ENCODE results near the gene ARHGEF37. TPM values are rescaled to one million over a fixed set of nuclear protein-coding genes. Genes with fewer than 3 reads are reported as not detected.

ARHGEF37 gene
- total RNA-seq, 3 donors from 2014 or later: 13.4 to 35.0 (median 24.6) TPM

DNA sequence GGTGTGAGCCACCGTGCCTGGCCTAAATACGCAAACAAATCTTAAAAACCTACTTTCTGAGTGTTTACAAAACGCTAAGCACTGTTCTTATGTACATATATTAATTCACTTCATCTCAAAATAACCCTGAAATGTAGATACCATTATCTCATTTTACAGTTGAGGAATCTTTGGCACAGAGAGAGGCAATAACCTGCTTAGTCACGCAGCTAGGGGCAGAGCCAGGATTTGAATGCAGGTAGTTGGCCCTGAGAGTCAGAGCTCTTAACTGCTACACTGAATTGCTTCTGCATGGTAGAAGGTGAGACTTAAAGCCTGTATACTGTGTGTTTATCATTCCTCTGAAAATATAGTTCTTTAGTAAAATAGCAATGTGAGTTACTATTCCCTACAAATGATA lies 21.9 kb downstream of the ARHGEF37 start:
- Histone ChIP-seq H3K9me3 (no peaks in the 10 kb centered on the region), H3K36me3 (ENCODE audit: low read depth) (no peaks in the 10 kb centered on the region), H3K4me3 (no peak overlapping the region), H3K4me1 (ENCODE audit: low read depth) (peaks cover 19% of the 10 kb centered on the region)
- peak; percentile 72 for ATAC-seq
- no peak for DNase-seq
- TF ChIP-seq CTCF (IDR thresholded peaks at IDR 0.05): no peak
- intact Hi-C loops (cut with DNase I, micrococcal nuclease): no loop called here

DNA sequence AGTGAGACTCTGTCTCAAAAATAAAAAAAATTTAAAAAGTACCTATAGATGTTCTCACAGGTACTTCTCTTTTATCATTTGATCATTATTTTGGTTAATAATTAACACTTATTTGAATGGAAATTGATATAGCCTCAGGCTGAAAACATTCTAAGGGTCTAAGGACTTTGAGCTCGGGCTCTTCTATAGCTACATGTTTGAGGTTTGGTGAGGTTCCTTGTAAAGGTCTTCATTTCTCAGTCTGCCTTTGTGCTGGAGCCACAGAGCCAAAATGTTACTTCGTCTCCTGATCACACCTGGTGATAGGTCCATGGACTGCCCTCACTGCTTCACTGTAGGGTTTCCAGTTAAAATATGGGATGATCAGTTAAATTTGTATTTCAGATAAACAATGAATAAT lies 22.6 kb downstream of the ARHGEF37 start:
- no peak for DNase-seq

DNA sequence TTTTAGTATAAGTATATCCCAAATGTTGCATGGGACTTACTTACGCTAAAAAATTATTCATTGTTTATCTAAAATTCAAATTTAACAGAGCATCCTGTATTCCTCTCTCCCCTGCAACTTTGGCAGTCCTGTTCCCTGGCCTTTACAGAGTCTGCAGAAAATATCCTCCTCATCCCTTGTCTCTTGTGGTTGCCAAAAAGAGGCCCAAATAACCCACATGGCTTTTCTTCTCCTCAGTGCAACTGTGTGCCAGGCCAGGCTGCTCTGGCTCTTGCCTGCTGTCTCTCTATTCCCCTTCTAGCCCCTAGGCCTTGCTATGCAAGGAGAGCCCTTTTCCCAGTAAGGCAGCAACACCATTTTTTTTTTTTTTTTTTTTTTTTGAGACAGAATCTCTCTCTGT lies 23.0 kb downstream of the ARHGEF37 start:
- Histone ChIP-seq H3K4me1 (ENCODE audit: low read depth) (peaks cover 19% of the 10 kb centered on the region), H3K9me3 (no peaks in the 10 kb centered on the region), H3K4me3 (no peak overlapping the region), H3K36me3 (ENCODE audit: low read depth) (no peaks in the 10 kb centered on the region)
- intact Hi-C loops (cut with DNase I, micrococcal nuclease): no loop called here
- no peak for TF ChIP-seq CTCF (IDR thresholded peaks at IDR 0.05)
- DNase-seq (no peak), ATAC-seq (no peak)

More for the DNA sequence above, 22.6 kb downstream of the ARHGEF37 start:
- Histone ChIP-seq H3K4me3 (no peak overlapping the region), H3K9me3 (no peaks in the 10 kb centered on the region), H3K36me3 (ENCODE audit: low read depth) (no peaks in the 10 kb centered on the region), H3K4me1 (ENCODE audit: low read depth) (peaks cover 19% of the 10 kb centered on the region)
- no peak for ATAC-seq
- intact Hi-C loops (cut with DNase I, micrococcal nuclease): no loop called here
- TF ChIP-seq CTCF (IDR thresholded peaks at IDR 0.05): no peak

DNA sequence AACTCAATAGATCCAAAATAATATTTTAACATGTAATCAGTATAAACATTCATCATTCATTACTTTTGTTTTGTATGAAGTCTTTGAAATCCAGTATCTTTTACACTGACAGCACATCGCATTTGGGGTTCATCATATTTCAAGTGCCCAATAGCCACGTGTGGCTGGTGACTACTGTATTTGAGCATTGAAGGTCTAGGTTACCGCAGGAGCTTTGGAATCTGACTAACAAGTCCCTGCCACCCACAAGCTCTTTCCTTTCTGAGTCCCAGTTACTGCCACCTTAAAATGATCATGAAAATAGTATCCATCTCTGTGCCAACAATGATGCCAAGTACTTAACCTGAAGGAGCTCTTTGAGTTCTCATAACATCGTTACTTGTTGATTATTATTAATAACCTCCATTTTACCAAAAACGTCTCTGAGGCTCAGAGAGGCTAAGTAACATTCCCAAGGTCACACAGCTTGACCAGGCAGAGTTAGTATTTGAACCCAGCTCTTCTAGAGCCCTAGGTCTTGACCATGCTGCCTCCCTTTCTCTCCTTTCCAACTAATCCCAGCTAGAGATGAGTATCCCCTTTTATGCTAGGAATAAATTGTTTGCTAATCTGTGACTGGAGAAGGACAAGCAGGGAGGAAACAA lies 24.2 kb downstream of the ARHGEF37 start:
- Histone ChIP-seq H3K36me3 (ENCODE audit: low read depth) (no peaks in the 10 kb centered on the region), H3K4me1 (ENCODE audit: low read depth) (peaks cover 21% of the 10 kb centered on the region), H3K9me3 (no peaks in the 10 kb centered on the region), H3K4me3 (no peak overlapping the region)
- ATAC-seq (no peak), DNase-seq (no peak)
- intact Hi-C loops (cut with DNase I, micrococcal nuclease): no loop called here
- no peak for TF ChIP-seq CTCF (IDR thresholded peaks at IDR 0.05)

DNA sequence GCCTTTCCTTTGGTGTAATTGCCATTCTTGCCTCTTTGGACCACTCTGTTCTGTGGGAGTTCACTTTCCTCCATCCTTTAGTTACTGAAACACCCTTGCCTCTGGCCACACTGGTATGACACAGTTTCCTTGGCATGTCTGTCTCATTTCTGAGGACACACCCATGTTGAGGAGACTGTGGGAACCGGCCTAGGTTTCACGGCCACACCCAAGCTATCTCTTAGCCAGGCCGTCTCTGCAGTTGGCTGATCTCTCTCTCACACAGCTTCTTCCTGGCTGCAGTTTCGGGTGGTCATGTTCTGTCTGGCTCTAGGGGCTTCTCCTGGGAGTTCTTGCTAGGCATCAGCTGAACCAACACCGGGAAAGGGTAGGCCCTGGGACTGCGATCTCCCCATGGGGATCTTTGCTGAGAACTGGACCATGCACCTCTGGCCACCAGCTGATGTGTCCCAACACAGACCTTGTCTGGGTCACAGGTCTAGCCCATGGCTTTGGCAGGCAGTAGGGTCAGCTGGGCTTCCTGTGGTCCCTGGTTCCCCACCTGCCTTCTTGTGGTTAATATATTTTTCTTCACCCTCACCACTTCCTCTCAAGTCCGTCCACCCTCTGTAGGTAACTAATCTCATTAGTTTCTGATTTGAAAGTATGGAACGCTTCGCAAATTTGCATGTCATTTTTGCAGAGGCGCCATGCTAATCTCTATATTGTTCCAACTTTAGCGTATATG lies 24.9 kb downstream of the ARHGEF37 start:
- H3K4me1 ChIP-seq (ENCODE audit: low read depth): peaks cover 28% of the 10 kb centered on the region
- H3K36me3 ChIP-seq (ENCODE audit: low read depth): no peaks in the 10 kb centered on the region
- DNase-seq (peak; percentile 63 to 80 (median 68)), ATAC-seq (peak; percentile 93)
- no peaks in the 10 kb centered on the region for H3K9me3 ChIP-seq
- intact Hi-C loops (cut with DNase I, micrococcal nuclease): no loop called here
- H3K4me3 ChIP-seq: no peak overlapping the region
- no peak for TF ChIP-seq CTCF (IDR thresholded peaks at IDR 0.05)
